IMR-90 (cell line): Measurements from ENCODE around the gene LYRM4. TPM values are rescaled to one million over a fixed set of nuclear protein-coding genes. Genes with fewer than 3 reads are reported as not detected.

Source experiments
- ATAC-seq: fragments of 200-7000 bp; cut with Tn5 transposase; 2 replicates; pipeline ENCODE4 v1.9.1; 2020; ENCODE audit warnings: low read depth, mild to moderate bottlenecking, moderate library complexity
- BruUV-seq: library from RNA; stranded (reverse); fragments of 400-500 nt; replicated peaks from 2 replicates; lab custom pipeline; 2021; lab: Mats Ljungman, UMichigan
- CTCF ChIA-PET: fragments of 300-600 bp; formaldehyde crosslinking; extraction: SDS; loops from one replicate; lab custom pipeline; 2021; ENCODE audit warnings: antibody characterized with exemption; lab: Yijun Ruan, JAX
- POLR2A ChIA-PET: fragments of 300-600 bp; sonication (Branson Sonifier 250); formaldehyde crosslinking; loops from one replicate; lab custom pipeline; 2022; ENCODE audit warnings: antibody characterized with exemption; ENCODE audit not compliant: unreplicated experiment; lab: Charles Lee
- DNase-seq: peaks from one replicate; pipeline ENCODE4 v3.0.0; 2013
- H2AFZ ChIP-seq: replicated peaks from 2 replicates; pipeline ENCODE3; 2013; ENCODE audit warnings: low read length, mild to moderate bottlenecking; ENCODE audit not compliant: poor library complexity
- H2AK5ac ChIP-seq: 2 replicates; pipeline ENCODE4 v1.6.1; 2013; ENCODE audit warnings: low read depth, low read length, inconsistent platforms
- H2AK9ac ChIP-seq: replicated peaks from 2 replicates; pipeline ENCODE3; 2013; ENCODE audit warnings: mild to moderate bottlenecking, low read depth, low read length, moderate library complexity; ENCODE audit not compliant: poor library complexity
- H2BK120ac ChIP-seq: 2 replicates; pipeline ENCODE4 v1.6.1; 2013; ENCODE audit warnings: low read depth, low read length, inconsistent platforms
- H2BK15ac ChIP-seq: 3 replicates; pipeline ENCODE4 v1.6.1; 2013; ENCODE audit warnings: low read depth, low read length, inconsistent platforms
- H2BK20ac ChIP-seq: 2 replicates; pipeline ENCODE4 v1.6.1; 2013; ENCODE audit warnings: low read depth, mild to moderate bottlenecking, inconsistent platforms, low read length, moderate library complexity
- H2BK5ac ChIP-seq: 2 replicates; pipeline ENCODE4 v1.6.1; 2013; ENCODE audit warnings: mild to moderate bottlenecking, low read depth, low read length, inconsistent platforms; ENCODE audit not compliant: poor library complexity, severe bottlenecking
- H3K14ac ChIP-seq: replicated peaks from 2 replicates; pipeline ENCODE4 v1.6.1; 2013; ENCODE audit warnings: low read depth, low read length, inconsistent platforms
- H3K18ac ChIP-seq: 2 replicates; pipeline ENCODE4 v1.6.1; 2013; ENCODE audit warnings: low read depth, low read length, control low read depth
- H3K23ac ChIP-seq: 2 replicates; pipeline ENCODE4 v1.6.1; 2013; ENCODE audit warnings: low read depth, low read length, inconsistent platforms
- H3K27ac ChIP-seq: 2 replicates; pipeline ENCODE4 v1.5.1; 2013; ENCODE audit warnings: mild to moderate bottlenecking, control low read depth, low read length; ENCODE audit not compliant: insufficient read depth
- H3K27me3 ChIP-seq: 2 replicates; pipeline ENCODE4 v1.6.1; 2013; ENCODE audit warnings: low read length; ENCODE audit not compliant: control insufficient read depth, insufficient read depth
- H3K36me3 ChIP-seq: 2 replicates; pipeline ENCODE4 v1.6.1; 2013; ENCODE audit warnings: low read length, mixed read lengths; ENCODE audit not compliant: control insufficient read depth, insufficient read depth
- H3K4ac ChIP-seq: 2 replicates; pipeline ENCODE4 v1.6.1; 2013; ENCODE audit warnings: low read depth, low read length, inconsistent platforms
- H3K4me1 ChIP-seq: 2 replicates; pipeline ENCODE4 v1.6.1; 2013; ENCODE audit warnings: low read length, mixed read lengths; ENCODE audit not compliant: control insufficient read depth, insufficient read depth
- H3K4me2 ChIP-seq: 2 replicates; pipeline ENCODE4 v1.6.1; 2013; ENCODE audit warnings: low read depth, mild to moderate bottlenecking, control low read depth, low read length, moderate library complexity
- H3K4me3 ChIP-seq: 2 replicates; pipeline ENCODE4 v1.5.1; 2013; ENCODE audit warnings: low read depth, mild to moderate bottlenecking, control low read depth, low read length, moderate library complexity; ENCODE audit not compliant: insufficient read depth
- H3K56ac ChIP-seq: 2 replicates; pipeline ENCODE4 v1.6.1; 2013; ENCODE audit warnings: low read length, inconsistent platforms; ENCODE audit not compliant: insufficient read depth; ENCODE audit errors: extremely low read depth
- H3K79me1 ChIP-seq, 2 experiments: 2 replicates each; pipeline ENCODE4 v1.6.1; 2013; ENCODE audit warnings: low read length in 2 of 2, inconsistent platforms in 1 of 2, low read depth in 1 of 2
- H3K9ac ChIP-seq: 2 replicates; pipeline ENCODE4 v1.6.1; 2013; ENCODE audit warnings: low read depth, low read length, control low read depth
- H3K9me1 ChIP-seq: 2 replicates; pipeline ENCODE4 v1.6.1; 2013; ENCODE audit warnings: low read length, inconsistent platforms; ENCODE audit not compliant: insufficient read depth
- H3K9me3 ChIP-seq: 2 replicates; pipeline ENCODE4 v1.6.1; 2013; ENCODE audit warnings: low read length; ENCODE audit not compliant: control insufficient read depth, insufficient read depth
- H4K20me1 ChIP-seq: 2 replicates; pipeline ENCODE4 v1.6.1; 2013; ENCODE audit warnings: low read length, inconsistent platforms; ENCODE audit not compliant: insufficient read depth
- H4K5ac ChIP-seq: 2 replicates; pipeline ENCODE4 v1.6.1; 2013; ENCODE audit warnings: mild to moderate bottlenecking, low read depth, low read length, control low read depth
- H4K8ac ChIP-seq, 2 experiments: 2 replicates each; pipeline ENCODE4 v1.6.1; 2013; ENCODE audit warnings: low read depth in 2 of 2, low read length in 2 of 2, control low read depth in 1 of 2, inconsistent platforms in 1 of 2
- H4K91ac ChIP-seq: 2 replicates; pipeline ENCODE4 v1.6.1; 2013; ENCODE audit warnings: low read depth, low read length, inconsistent platforms; ENCODE audit not compliant: insufficient read depth
- CHD1 ChIP-seq: IDR thresholded peaks from 2 replicates; pipeline ENCODE4 v1.6.1; 2012; ENCODE audit warnings: low read depth, low read length, improper control_type of control experiment
- CTCF ChIP-seq: conservative IDR thresholded peaks from 2 replicates; pipeline ENCODE4 v1.5.1; 2012; ENCODE audit warnings: mild to moderate bottlenecking, low read depth, low read length, improper control_type of control experiment
- RAD21 ChIP-seq: IDR thresholded peaks from 2 replicates; pipeline ENCODE4 v1.6.1; 2012; ENCODE audit warnings: low read length, improper control_type of control experiment
- SMC3 ChIP-seq: fragments of 150-350 bp; IDR thresholded peaks from 2 replicates; pipeline ENCODE4 v1.6.1; 2016; ENCODE audit warnings: low read depth, mild to moderate bottlenecking, antibody characterized with exemption, low read length, moderate library complexity
- WGBS, 2 experiments: methylation state at CpG; one replicate each; pipeline versions ENCODE4 v1.1.5 to v1.1.7; 2013; ENCODE audit warnings: missing lambda C conversion rate in 2 of 2; ENCODE audit not compliant: insufficient read length in 1 of 2; ENCODE audit errors: extremely low coverage in 2 of 2; 5-methylcytosine and 5-hydroxymethylcytosine counted together
- dilution Hi-C: fragments of 300-500 bp; cut with HindIII; formaldehyde crosslinking; loops from one replicate; pipeline ENCODE4 v1.14.3; 2018; ENCODE audit warnings: low sequenced_read_pairs; ENCODE audit not compliant: unreplicated experiment
- in situ Hi-C: fragments of 300-500 bp; cut with MboI; formaldehyde crosslinking; loops from 3 replicates; pipeline ENCODE4 v1.14.3; 2019; ENCODE audit warnings: low sequenced_read_pairs, inconsistent platforms, mixed read lengths
- intact Hi-C: fragments of 100-400 bp; cut with micrococcal nuclease; formaldehyde crosslinking; loops from 2 replicates; pipeline ENCODE4 v1.10.0; 2022
- polyA plus RNA-seq, 3 experiments: library from polyadenylated mRNA; depleted of rRNA; stranded (reverse); fragments of >200 nt; gene quantifications; 2 replicates each; pipeline ENCODE4 v1.2.3, GENCODE V29; 2012; ENCODE audit warnings: low replicate concordance in 1 of 3
- total RNA-seq: library from RNA; depleted of rRNA; stranded (reverse); fragments of >200 nt; gene quantifications from 2 replicates; pipeline ENCODE4 v1.2.3, GENCODE V29; 2012

LYRM4 gene
- total and polyA plus RNA-seq, 2 of the 4 experiments (the other 2 are of a cell fraction): 11.5 to 26.6 TPM

GRCh38 chr6:5135788-5136376 is 124.9 kb downstream of the LYRM4 start:
- WGBS, 2 experiments: 66% methylated on average over 3 of the region's 9 CpGs; no CpG with 5 or more reads in 1 of the 2 experiments
- Histone ChIP-seq H4K5ac (no peak overlapping the region), H3K27me3 (no peaks in the 10 kb centered on the region), H2BK120ac (no peak overlapping the region), H3K4me2 (no peak overlapping the region), H3K14ac (no peak overlapping the region), H3K9me3 (no peaks in the 10 kb centered on the region), H3K36me3 (no peaks in the 10 kb centered on the region), H2BK20ac (no peak overlapping the region), H3K9ac (no peak overlapping the region), H4K20me1 (no peaks in the 10 kb centered on the region), H2AFZ (no peak overlapping the region), H3K18ac (no peak overlapping the region), H4K91ac (no peak overlapping the region), H3K9me1 (no peaks in the 10 kb centered on the region), H2AK9ac (no peak overlapping the region), H3K79me1 (no peaks in the 10 kb centered on the region), H3K4me1 (peaks cover 6% of the 10 kb centered on the region), H3K27ac (no peak overlapping the region), H4K8ac (no peak overlapping the region), H2BK15ac (no peak overlapping the region), H3K4ac (no peak overlapping the region), H3K4me3 (no peak overlapping the region), H2AK5ac (no peak overlapping the region), H2BK5ac (no peak overlapping the region), H3K23ac (no peak overlapping the region), H3K56ac (no peak overlapping the region)
- ATAC-seq (no peak), DNase-seq (no peak)
- dilution Hi-C loops (no loop called here), intact Hi-C loops (no loop called here), in situ Hi-C loops (no loop called here)
- ChIA-PET POLR2A (no interaction called here), CTCF (no interaction called here)
- TF ChIP-seq CHD1 (no peak), RAD21 (peak; percentile 35; the same call in 1 of the 2 replicates), SMC3 (0 out of 2 replicates have a peak, but pooled peaks have one; percentile 6), CTCF (peak; percentile 45)
- no TSS peak for BruUV-seq
